GM23338 (cell line): Measurements from ENCODE around the gene IQCK.

ENCODE experiments used
- CREB1 ChIP-seq: fragments of 250-450 bp; sonication (Bioruptor Pico); IDR thresholded peaks from 2 replicates; pipeline ENCODE4 v1.5.0; 2020; ENCODE audit warnings: low read depth, mild to moderate bottlenecking, moderate library complexity
- CTCF ChIP-seq, 2 experiments: fragments of 200-600 bp in 1 of 2; sonication (generic) in 1 of 2; conservative IDR thresholded peaks; 2 replicates each; pipeline versions ENCODE4 v1.5.1 to v1.6.1; 2016 to 2017; ENCODE audit warnings: antibody characterized with exemption in 2 of 2, low read depth in 2 of 2, mild to moderate bottlenecking in 2 of 2, moderate library complexity in 1 of 2
- EZH2 ChIP-seq: fragments of 200-600 bp; sonication (generic); IDR thresholded peaks from one replicate; pipeline ENCODE4 v1.8.0; 2017; ENCODE audit warnings: antibody characterized with exemption, mild to moderate bottlenecking, low read depth; ENCODE audit not compliant: unreplicated experiment
- REST ChIP-seq: IDR thresholded peaks from one replicate; pipeline ENCODE4 v1.6.1; 2018; ENCODE audit warnings: antibody characterized with exemption; ENCODE audit not compliant: unreplicated experiment

GRCh38 chr16:19776565-19776964, 58.5 kb downstream of the IQCK start:
- no peak for TF ChIP-seq CTCF (conservative IDR thresholded peaks at IDR 0.05; ENCODE audit: low read depth in 2 of 2)
- TF ChIP-seq EZH2 = no peak
- TF ChIP-seq CREB1 = no peak
- no peak for TF ChIP-seq REST
